HG03095 (cell line): ENCODE measurements around the gene SLC44A1.

Experiments used
- ATAC-seq: cut with Tn5 transposase; IDR thresholded peaks from one replicate; pipeline ENCODE4 v1.9.1; 2021; ENCODE audit warnings: moderate library complexity; ENCODE audit not compliant: unreplicated experiment

SLC44A1 gene

GRCh38 chr9:105419816-105420597 lies 175.6 kb downstream of the SLC44A1 start:
- no peak for ATAC-seq

- ATAC-seq = no peak
Measured at GRCh38 chr9:105421154-105421553, 176.7 kb downstream of the SLC44A1 start.

- ATAC-seq = no peak
Measured at GRCh38 chr9:105421864-105422263, 177.4 kb downstream of the SLC44A1 start.

GRCh38 chr9:105425816-105426433 lies 181.5 kb downstream of the SLC44A1 start:
- no peak for ATAC-seq

- no peak for ATAC-seq
Measured at GRCh38 chr9:105426657-105427056, 182.2 kb downstream of the SLC44A1 start.

GRCh38 chr9:105431424-105432246 lies 187.2 kb downstream of the SLC44A1 start:
- ATAC-seq = no peak

- ATAC-seq = no peak
Measured at GRCh38 chr9:105432247-105432842, 187.9 kb downstream of the SLC44A1 start.

GRCh38 chr9:105435453-105435852 lies 191.0 kb downstream of the SLC44A1 start:
- ATAC-seq = no peak

GRCh38 chr9:105436783-105437182 lies 192.3 kb downstream of the SLC44A1 start:
- ATAC-seq = no peak

- ATAC-seq = no peak
Measured at GRCh38 chr9:105437704-105438103, 193.3 kb downstream of the SLC44A1 start.

- no peak for ATAC-seq
Measured at GRCh38 chr9:105438141-105438806, 193.8 kb downstream of the SLC44A1 start.

GRCh38 chr9:105439428-105439827 lies 195.0 kb downstream of the SLC44A1 start:
- ATAC-seq = no peak

GRCh38 chr9:105441616-105442160 lies 197.2 kb downstream of the SLC44A1 start:
- no peak for ATAC-seq

GRCh38 chr9:105443121-105443520 lies 198.7 kb downstream of the SLC44A1 start:
- no peak for ATAC-seq

GRCh38 chr9:105444130-105444529 lies 199.7 kb downstream of the SLC44A1 start:
- no peak for ATAC-seq

GRCh38 chr9:105445203-105445881 lies 200.9 kb downstream of the SLC44A1 start:
- ATAC-seq = no peak

- ATAC-seq = no peak
Measured at GRCh38 chr9:105447386-105447813, 202.9 kb downstream of the SLC44A1 start.

GRCh38 chr9:105447814-105448812 lies 203.7 kb downstream of the SLC44A1 start, which contains the start of gene FSD1L:
Gene FSD1L (plus strand): TSS chr9:105448034. CDS start chr9:105448221, 187 bp downstream.
- peak; percentile 96 for ATAC-seq
